Hematopoietic multipotent progenitor cell treated with erythropoietin and hydrocortisone succinate and interleukin-3 and kit ligand, for 4 days (in vitro differentiated cells): ENCODE data around the gene ANKRD33B.
"Not testable (repeated sequence)": the region's sequence is repeated elsewhere in the genome, so short reads cannot be mapped to it uniquely, and the experiment has no call there.

ENCODE experiments used
- DNase-seq: peaks from one replicate; pipeline ENCODE4 v3.0.0-alpha.2; 2015

ANKRD33B gene

DNA sequence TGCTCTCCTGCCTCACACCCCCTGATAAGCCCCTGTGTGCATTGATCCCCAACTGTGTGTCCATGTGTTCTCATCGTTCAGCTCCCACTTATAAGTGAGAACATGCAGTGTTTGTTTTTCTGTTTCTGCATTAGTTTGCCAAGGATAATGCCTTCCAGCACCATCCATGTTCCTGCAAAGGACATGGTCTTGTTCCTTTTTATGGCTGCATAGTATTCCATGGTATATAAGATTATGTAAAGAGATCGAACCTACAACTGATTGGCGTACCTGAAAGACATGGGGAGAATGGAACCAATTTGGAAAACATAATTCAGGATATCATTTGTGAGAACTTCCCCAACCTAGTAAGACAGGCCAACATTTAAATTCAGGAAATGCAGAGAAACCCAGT, 32.4 kb downstream of the ANKRD33B start:
- DNase-seq, result no peak

DNA sequence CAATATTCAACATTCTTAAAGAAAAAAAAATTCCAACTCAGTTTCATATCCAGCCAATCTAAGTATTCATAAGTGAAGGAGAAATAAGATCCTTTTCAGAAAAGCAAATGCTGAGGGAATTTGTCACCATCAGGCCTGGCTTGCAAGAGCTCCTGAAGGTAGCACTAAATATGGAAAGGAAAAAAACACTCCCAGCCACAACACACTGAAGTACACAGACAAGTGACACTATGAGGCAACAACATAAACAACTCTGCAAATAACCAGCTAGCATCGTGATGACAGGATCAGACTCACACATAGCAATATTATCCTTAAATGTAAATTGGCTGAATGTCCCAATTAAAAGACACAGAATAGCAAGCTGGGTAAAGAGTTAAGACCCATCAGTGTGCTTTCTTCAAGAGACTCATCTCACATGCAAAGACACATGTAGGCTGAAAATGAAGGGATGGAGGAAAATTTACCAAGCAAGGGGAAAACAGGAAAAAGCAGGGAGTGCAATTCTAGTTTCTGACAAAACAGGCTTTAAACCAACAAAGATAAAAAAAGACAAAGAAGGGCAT, 33.1 kb downstream of the ANKRD33B start:
- DNase-seq, result no peak

DNA sequence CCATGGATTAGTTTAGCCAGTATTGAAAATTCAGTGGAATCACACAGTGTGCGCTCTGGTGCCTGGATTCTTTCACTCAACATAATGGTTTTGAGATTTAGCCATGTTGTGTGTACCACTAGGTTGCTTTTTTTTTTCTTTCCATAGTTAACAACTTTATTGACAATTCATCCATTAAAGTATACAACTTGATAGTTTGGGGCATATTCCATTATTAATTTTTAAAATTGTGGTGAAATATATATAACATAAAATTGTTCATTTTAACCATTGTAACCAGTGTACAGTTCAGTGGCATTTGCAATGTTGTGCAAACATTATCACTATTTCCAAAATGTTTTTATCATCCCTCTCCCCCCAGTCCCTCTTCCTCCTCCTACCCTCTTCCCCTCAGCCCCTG, 35.2 kb downstream of the ANKRD33B start:
- no peak for DNase-seq

DNA sequence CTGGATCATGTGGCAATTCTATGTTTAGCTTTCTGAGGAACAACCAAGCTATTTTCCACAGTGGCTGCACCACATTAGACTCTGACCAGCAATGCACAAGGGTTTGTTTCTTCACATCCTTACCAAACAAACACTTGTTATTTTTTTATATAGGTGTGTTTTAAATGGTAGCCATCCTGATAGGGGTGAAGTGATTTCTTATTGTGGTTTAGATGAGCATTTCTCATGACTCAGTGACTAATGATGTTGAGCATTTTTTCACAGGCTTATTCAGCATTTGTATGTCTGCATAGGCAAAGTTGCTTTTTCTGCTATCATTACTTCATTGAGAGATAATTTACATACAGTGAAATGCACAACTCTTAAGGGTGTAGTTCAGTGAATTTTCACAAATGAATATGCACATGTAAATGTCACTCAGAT, 36.0 kb downstream of the ANKRD33B start:
- DNase-seq, result no peak

DNA sequence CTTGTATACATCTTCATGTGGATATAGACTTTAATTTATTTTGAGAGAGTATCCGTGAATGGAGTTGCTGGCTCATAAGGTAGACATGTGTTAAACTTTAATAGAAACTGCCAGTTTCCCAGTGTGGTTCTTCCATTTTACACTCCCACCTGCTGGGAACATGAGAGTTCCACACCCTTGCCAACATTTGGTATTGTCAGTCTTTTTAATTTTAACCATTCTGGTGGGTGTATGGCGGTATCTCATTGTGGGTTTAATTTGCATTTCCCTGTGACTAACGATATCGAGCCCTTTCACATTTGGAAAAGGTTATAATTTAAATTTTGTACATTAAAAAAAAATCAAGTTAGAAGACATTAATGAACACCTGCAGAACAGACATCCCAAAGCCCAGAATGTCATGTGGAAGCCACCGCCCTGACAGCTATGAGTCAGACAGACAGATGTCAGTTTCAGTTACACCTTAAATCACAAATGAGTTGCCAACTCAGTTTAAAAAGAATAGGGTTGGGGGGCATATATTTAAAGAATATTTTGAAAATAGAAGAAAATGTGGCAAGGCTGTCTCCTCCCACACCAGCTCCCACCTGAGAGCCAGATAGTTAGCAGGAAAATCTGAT, 36.9 kb downstream of the ANKRD33B start:
- DNase-seq, result no peak

DNA sequence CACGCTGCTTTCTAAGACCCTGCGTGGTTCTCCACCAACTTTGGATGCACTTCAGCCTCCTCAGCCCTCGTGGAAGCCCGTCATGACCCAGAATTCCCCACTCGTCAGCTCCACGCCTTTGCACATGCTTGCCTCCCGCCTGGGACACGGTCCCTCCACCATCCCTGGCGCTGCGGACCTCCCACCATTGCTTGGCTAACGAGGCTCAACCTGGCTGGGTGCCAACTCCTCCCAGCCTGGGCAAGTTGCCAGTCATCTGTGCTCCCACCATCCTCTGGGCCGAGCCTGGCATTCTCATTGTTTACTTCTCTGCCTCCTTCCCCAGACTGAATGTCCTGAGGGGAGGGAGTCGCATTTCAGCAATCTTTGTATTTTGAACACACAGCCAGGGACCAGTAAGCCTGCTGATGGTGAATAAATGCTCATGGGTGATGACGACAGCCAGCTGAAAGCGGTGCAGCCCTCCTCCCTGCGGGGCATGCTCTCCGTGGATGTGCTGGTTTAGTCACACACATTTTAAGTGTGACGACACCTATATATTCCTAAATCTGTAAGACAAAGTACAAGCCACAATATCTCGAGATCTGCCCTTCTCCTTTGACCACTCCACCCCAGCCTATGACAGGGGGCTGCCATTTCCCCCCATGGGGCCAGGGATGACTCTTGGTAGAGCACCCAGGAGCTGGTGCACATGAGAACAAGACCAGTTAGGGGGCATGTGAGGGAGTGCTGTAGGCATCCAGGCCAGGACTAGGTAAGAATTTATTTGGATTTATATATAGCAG, 37.6 kb downstream of the ANKRD33B start:
- DNase-seq, result peak; percentile 71

DNA sequence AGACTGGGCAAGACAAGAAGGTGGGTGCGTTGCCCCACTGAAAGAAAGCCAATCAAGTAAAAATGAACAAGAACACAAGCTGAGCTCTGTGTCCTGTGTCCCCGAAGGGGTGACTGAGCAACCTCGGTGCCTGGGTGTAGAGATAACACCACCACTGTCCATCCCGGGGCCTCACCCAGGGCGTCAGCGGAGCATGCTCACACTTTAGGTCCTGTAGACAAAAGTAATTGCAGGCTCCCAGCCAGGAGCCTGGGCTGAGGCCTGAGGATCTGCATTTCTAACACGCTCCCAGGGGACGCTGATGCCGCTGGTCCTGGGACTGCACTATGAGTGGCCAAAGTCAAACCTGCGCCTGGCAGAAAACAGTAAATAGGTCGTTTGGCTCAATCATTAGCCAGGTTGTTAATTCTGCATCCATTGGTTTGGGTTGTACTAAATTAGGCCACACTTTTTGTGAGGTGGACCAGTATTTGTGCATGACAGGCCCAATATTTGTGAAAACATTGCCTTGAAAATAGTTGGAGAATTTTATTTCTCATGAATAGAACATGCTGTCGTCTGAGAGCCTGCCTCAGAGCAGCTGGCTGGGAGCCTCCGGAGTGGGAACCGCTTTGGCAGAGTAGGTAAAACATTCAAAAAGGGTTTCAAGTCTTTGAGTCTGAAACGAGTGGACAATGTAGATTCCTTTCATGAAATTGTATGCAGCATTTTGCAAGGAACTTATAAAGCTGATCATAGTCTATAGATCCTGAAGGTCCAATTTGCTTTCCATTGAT, 38.3 kb downstream of the ANKRD33B start:
- peak; percentile 96 for DNase-seq

DNA sequence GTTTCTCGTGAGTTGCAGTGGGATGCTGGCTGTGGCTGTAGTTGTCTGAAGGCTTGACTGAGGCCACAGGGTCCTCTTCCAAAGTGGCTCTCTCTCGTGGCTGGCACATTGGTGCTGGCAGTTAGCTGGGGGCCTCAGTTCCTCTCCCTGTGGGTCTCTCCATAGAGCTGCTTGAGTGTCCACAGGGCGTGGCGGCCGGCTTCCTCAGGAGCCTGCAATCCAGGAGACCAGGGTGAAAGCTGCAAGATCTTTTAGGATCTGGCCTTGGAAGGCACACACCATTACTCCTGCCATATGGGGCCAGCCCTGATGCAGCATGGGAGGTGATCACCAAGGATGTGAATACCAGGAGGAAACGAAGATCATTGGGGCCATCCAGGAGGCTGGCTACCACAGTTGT, 41.1 kb downstream of the ANKRD33B start:
- no peak for DNase-seq

DNA sequence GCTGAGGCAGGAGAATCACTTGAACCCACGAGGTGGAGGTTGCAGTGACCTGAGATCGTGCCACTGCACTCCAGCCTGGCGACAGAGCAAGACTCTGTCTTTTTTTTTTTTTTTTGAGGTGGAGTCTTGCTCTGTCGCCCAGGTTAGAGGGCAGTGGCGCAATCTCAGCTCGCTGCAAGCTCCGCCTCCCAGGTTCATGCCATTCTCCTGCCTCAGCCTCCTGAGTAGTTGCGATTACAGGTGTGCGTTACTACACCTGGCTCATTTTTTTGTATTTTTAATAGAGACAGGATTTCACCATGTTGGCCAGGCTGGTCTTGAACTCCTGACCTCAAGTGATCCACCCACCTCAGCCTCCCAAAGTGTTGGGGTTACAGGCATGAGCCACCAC, 42.8 kb downstream of the ANKRD33B start:
- not testable (repeated sequence) for DNase-seq

DNA sequence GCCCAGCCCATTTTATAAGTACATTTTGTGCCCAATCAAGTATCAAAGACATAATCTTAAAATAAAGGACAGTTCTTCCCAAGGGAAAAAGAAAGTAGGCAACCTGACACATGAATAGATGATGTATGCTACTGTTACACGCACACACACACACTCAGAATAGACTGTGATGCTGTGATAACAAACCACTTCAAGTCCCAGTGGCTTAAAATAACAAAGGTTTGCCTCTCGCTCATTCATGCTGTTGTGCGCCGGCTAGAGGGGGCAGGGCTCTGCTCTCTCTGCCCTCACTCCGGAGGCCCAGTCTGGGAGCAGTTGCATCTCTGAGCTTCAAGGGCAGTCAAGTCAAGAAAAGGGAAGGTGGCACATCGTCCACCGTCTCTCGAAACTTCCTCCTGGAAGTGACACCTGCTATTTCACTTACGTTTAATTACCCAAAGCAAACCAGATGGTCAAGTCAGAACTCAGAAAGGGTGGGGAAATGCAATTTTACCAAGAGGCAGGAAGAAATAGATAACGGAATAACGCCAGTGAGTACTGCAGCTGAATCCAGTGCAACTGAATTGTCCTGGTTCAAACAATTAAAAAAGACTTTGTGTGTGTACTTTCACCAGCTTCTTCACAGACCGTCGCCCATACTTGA, 43.3 kb downstream of the ANKRD33B start:
- DNase-seq, result peak; percentile 95

DNA sequence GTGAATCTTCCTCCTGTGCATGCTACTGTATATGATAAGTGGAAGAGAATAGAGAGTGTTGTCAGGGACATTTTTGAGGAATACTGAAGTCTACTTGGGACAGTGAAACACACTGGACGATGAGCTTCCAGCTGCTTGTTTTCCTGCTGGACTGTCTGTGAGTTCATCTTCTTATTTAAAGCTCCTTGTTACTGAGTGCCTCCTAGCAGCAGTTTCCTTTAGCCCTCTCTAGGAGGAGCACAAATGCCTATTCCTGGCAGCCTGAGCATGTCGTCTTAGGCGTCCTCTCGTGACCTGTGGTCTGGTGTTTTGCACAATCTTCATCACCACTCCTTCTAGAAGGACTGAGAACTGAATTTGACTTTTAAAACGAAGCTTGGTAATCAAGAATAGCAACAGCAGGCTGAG, 43.8 kb downstream of the ANKRD33B start:
- DNase-seq, result peak; percentile 95

DNA sequence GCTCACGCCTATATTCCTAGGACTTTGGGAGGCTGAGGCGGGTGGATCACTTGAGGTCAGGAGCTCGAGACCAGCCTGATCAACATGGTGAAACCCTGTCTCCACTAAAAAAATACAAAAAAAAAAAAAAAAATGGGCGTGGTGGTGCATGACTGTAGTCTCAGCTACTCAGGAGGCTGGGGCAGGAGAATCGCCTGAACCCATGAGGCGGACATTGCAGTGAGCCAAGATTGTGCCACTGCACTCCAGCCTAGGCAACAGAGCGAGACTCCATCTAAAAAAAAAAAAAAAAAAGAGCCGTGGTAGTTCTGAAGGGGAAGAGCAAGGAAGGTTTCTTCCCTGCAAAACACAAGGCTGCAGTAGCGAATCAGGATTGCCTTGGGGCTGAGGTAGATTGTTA, 44.2 kb downstream of the ANKRD33B start:
- DNase-seq, result not testable (repeated sequence)

DNA sequence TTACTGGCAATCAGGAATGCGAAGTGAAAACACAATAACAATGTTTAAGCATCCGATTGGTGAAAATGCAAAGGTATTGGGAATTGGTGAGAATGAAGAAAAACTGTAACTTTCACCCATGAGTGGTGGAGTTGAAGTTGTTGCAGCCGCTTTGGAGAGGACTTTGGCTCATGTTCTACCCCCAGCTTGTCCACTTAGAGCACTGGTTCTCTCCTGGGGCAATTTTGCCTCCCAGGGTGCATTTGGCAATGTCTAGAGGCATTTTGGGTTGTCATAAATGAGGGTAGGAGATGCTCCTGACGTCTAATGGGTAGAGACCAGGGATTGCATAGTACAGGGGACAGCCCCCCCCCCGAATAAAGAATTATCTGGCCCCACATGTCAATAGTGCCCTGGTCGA, 46.2 kb downstream of the ANKRD33B start:
- DNase-seq, result no peak

DNA sequence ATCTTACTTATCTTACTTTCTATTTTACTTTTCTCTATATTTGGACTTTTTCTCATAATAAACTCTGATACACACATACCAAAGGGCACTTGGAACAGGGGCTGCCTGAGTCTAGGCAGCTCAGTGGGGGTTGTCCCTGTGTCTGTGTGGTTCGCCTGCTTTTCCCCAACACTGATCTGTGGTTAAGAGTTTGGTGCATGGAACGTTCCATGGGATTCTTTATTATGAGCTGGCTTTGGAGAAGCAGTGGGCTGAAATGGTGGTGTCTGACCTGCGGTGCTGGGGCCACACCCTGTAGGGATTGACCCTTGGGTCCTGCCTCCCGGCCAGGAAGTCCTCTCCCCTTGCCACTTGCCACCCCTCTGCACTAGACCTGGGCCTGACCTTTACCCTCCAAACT, 47.4 kb downstream of the ANKRD33B start:
- no peak for DNase-seq

DNA sequence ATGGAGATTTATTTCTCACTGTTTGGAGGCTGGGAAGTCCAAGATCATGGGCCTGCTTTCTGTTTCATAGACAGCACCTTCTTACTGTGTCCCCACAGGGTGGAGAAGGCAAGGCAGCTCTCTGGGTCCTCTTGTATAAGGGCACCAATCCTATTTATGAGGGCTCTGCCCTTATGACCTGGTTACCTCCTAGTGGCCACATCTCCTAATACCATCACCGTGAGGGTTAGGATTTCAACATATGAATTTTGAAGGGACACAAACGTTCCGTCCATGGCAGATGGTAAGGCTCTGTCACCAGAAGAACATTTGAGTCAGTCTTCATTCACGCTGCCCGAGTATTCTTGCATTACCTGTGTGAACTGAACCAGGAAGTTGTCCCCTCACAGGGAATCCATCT, 48.4 kb downstream of the ANKRD33B start:
- no peak for DNase-seq

DNA sequence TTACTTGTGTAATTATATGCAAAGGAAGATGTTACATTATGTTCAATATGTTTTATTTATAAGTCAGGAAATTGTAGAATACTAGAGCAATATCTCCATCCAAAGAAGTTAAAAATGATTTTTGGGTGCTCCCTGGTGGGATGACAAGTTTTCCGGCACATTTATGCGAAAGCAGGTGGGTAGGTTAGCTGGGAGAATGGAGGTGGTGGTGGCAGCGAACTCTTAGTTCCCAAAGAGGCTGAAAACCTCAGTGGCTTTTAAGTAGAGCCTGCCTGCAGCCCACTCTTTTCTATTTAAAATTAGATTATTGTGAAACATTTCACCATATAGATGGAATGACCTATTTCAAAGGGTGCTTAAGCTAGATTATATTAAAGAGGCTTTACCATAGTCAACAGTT, 51.8 kb downstream of the ANKRD33B start:
- DNase-seq, result no peak

DNA sequence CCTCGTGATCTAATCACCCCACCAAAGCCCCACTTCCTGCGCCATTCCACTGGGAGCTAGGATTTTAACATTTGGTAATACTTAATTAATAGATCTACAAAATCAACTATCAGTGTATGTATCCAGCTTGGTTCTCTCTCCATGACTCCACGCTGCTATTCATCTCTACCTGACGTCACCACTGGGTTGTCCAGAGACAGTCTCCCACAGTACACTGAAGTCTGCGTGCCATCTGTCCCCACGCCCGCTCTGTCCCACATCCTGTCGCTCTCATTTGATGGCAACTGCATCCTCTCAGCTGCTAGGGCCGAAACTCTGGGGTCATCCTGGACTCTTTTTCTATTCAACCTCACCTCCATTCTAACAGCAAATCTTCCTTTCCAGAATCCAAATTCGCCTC, 53.2 kb downstream of the ANKRD33B start:
- DNase-seq, result no peak

DNA sequence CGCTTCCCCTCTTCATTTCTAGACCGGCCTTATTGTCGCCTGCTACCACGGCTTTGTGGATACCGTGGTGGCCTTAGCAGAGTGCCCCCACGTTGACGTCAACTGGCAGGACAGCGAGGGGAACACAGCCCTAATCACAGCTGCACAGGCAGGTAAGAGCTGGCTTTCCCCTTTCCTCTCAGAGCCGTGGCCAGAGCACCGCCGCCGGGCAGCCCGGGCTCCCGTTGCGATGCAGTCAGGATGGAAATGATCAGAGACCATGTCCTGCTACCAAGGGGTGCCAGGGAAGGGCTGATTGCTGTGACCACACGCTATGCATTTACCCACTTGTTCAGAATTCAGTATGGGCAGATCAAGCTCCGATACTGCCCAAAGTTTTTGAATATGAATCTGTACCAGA, 54.4 kb downstream of the ANKRD33B start:
- no peak for DNase-seq

DNA sequence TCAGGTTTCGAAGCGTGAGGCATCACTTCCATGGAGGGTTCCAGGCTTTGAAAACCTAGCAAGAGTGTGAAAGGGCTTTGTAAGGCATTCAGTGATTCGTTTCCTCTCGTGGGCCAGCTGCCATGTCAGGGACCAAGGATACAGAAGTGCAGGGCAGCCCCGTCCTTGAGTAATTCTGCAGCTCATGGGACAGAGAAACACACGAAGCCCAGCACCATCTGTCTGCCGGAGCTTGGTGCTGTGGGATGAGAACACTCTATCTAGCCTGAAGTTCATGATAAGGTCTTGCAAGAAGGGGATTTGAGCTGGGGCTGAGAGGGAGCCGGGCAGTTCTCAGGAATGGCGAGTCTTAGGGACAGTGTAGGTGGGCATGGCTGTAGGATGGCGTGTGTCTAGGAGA, 55.8 kb downstream of the ANKRD33B start:
- DNase-seq, result no peak

DNA sequence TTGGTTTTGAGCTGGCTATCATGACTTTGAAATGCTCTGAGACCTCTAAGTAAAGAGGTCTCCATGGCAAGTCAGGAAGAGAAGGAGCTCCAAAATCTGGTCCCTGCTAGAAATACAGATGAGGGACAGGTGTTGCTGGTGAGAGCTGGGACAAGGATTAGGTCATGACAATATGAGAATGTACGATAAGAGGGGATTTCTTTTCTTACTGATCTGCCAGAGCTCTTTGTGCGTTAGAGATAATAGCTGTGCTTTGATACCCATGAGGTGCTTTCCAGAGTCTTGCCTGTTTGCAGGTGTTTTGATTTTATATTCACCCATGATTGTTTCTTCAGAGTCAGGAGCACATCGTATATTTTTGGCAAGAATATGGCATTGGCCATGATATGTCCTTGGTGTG, 56.5 kb downstream of the ANKRD33B start:
- no peak for DNase-seq

DNA sequence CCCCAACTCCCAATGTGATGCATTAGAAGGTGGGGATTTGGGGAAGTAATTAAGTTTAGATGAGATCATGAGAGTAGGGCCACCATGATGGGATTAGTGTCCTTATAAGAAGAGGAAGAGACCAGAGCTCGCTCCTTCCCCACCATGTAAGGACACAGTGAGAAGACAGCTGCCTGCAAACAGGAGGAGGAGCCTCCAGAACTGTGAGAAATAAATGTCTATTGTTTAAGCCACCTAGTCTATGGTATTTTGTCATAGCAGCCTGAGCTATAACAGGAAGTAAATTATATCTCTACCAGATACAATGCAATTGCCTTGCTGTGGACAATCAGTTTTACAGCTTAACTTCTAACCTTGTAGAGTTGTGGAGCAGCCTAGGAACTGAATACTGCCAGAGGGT, 58.0 kb downstream of the ANKRD33B start:
- DNase-seq, result peak; percentile 70

DNA sequence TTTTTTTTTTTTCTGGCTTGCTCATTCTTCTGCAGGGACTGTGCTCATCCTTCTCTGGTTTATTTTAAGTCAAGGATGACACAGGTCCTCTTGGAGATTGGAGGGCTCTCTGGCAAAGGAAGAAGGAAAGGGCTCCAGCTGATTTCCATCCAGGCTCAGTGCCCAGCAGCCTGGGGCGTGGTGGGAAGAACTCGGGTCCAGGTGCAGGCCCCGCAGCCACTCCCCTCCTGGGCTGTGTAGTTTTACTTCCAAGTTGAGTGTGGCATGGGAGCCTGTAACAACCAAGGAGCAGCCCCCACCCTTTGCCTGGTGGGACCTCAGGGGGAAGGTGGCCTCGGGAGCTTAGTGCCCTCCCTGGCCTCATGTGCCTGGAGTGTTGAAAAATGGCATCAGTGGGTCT, 58.9 kb downstream of the ANKRD33B start:
- DNase-seq, result no peak

DNA sequence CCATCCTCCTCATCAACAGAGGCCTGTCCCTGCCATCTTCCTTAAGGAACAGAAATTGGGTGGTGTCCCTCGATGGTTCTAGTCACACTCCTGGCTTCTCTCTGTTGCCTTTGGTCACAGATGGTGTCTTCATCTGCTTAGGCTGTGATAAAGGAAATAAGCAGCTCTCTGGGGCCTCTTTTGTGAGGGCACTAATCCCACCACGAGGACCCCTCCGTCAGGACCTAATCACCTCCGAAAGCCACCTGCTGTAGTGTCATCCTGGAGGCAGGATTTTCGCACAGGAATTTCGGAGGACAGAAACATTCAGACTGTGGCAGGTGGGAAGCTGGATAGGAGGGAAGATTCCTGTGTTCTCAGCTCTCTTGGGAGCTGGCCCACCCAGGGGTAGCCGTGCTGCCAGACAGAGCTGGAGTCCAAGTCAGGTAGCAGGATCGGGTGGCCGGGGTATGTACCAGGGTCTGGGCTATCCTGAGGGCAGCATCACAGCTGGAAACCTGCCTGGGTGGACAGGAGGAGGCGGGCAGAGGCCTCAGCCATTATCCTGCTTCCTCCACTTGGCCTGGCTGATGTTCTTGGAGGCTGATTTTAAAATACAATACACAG, 59.5 kb downstream of the ANKRD33B start:
- DNase-seq, result no peak
